Measurements from ENCODE around the gene BMP2K.
A peak's percentile ranks its signal among the peaks of the same experiment; 100 is the strongest.

Gene BMP2K

DNA sequence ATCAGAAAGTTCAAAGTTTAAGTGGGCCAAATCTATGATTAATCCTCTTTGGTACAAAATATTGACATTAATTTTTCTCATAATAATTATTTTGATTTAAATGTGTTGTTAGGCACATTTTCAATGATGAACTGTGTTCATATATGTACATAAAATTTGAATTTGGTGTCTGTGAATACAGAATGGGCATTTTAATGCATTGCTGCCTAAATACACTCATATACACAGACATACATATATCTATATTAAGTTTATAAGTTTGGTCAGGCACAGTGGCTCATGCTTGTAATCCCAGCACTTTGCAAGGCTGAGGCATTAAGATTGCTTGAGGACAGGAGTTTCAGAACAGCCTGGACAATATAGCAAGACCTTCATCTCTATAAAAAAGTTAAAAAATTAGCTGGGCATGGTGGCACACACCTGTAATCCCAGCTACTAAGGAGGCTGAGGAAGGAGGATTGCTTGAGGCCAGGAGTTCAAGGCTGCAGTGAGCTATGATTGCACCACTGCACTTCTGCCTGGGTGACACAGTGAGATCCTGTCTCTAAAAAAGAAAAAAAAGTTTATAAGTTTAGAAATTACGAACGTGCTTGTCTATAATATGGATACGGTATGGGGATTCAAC is 12.3 kb upstream of the BMP2K start:
- no peak for DNase-seq (ENCODE audit: low read depth in 2 of 3, low spot score in 2 of 3)

DNA sequence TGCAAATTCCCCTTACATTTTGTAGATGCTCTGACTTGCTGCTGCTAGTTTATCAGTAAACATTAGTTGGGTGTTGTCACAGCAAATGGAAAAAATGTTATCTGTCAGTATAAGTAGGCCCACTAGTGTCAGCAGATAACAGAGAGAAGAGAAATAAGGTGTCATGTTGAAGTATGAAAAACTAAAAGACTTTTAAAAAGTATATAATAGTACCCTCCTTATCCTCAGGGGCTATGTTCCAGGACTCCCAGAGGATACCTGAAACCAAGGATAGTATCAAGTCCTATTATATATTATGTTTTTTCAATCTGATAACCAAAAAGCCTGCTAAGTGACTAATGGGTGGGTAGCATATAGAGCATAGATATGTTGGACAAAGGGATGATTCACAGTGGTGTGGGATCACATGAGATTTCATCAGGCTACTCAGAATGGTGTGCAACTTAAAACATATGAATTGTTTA is 11.6 kb upstream of the BMP2K start:
- DNase-seq (ENCODE audit: low read depth in 2 of 3, low spot score in 2 of 3), result no peak

DNA sequence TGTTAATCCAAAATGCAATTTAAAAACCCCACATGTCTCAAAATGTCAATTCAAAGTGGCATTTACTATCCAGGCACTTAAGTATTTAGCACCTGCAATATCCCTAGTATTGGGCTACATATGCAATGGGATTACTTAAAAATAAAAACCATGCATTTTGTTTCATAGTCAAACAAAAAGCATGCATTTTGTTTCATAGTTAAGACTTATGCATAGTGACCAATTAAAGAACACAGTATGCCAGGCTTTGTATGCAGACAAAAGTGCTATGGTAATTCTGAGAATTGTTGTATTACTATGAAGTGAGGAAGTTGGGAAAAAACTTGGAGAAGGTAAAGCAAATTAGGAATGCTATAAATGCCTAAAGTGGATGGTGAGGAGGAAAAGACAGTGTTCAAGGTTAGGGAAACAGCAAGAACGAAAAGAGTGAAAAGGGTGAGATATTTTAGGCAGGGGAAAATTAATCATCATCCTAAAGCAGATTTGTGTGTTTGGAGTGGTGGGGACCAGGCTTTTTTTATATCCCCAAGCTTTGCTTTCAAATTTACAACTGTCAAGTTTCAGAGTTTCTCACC is 10.6 kb upstream of the BMP2K start:
- DNase-seq (ENCODE audit: low read depth in 2 of 3, low spot score in 2 of 3), result no peak

DNA sequence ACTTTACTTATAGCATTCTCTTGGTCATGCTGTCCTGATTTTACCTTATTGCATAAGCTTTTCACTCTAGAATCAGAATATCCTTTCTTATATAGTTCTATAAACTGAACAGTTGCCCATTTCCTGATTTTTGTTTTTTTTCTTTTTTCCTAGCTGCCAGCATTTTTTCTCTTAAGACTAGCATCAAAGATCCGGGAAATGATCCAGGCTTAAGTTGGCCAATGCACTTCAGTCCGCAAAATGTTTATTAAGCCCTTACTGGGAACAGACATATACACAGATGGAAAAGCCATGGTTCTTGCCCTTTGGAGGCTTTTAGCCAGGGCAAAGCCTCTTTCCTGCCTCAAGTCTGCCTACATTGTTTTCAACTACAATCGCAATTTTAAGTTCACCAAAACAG is 10.1 kb upstream of the BMP2K start:
- DNase-seq (ENCODE audit: low read depth in 2 of 3, low spot score in 2 of 3), result no peak

DNA sequence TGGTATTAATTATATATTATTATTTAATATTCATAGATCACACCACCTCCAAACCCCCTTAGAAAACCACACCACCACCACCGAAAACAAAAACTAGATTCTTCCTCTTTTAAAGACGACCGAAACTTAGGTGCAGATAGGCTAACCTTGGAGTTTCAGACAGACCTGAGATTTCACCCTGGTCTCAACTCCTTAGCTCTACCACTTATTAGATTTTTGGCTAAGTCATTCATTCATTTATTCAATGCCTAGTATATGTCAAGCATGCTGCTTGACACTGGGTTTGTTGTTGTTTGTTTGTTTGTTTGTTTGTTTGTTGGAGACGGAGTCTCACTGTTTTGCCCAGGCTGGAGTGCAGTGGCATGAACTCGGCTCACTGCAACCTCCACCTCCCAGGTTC is 9.5 kb upstream of the BMP2K start:
- DNase-seq (ENCODE audit: low read depth in 2 of 3, low spot score in 2 of 3), result no peak

DNA sequence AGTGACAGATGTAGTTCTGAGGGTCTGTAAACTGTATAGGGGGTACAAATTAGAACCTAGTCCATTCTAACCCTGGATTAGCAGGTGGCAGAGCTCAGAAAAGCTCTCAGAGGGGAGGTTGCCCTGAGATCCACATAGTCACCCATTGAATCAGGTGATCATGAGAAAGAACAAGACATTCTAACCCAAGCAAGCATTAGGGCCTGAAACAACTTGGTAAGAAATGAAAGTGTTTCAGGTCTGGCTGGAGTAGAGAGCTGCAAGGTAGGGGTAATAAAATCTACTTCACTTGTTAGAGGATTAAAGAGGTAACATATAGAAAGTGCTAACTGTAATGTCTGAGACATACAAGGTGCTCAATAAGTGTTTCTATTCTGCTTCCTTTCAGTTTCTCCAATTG is 8.8 kb upstream of the BMP2K start:
- DNase-seq (ENCODE audit: low read depth in 2 of 3, low spot score in 2 of 3), result no peak

DNA sequence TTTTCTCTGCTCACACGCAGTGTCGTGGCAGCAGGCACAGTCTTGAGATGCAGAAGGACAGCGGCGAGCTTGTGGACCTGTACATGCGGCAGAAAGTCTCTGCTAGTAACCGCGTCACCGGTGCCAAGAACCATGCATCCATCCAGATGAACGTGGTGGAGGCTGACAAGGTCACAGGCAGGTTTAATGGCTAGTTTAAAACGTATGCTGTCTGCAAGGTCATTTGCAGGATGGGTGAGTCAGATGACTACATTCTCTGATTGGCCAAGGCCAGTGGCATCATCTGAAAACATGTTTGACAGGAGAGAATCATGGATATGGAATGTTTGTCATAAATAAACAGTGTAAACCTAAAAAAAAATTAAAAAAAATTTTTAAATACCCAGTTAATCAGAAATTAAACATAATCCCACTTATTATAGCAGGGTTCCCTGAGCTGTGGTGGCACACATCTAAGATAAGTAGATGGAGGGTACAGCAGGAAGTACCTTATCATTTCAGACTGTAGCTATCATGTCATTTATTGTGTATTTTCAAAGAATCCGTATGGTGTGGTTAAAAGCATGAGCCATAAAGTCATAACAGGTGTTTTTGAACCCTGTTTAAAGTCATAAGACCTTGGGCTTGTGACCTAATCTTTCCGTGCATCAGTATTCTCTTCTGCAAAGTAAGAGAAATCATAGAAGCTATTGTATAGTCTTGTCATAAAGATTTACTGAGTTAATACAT is 7.5 kb upstream of the BMP2K start:
- no peak for DNase-seq (ENCODE audit: low read depth in 2 of 3, low spot score in 2 of 3)

DNA sequence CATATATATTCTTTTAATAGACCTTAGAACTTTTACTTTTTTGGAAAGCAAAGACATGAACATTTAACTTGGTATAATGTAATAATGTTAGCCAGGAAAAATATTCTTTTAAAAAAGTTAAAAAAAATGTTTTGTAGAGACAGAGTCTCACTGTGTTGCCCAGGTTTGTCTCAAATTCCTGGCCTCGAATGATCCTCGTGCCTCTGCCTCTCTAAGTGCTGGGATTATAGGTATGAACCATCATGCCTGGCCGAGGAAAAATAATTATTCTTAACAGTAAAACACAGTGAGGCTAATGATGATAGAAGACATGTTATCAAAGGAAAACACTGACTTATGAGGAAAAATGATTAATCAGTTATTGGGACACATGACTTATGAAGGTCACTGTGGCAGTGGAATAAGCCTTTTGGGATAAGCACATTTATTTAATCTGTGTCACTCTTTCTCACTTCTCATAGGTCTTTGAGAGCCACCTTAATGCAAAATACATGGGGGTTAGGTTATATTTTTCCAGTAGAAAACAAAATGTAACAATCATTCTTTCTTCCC is 6.0 kb upstream of the BMP2K start:
- no peak for DNase-seq (ENCODE audit: low read depth in 2 of 3, low spot score in 2 of 3)

DNA sequence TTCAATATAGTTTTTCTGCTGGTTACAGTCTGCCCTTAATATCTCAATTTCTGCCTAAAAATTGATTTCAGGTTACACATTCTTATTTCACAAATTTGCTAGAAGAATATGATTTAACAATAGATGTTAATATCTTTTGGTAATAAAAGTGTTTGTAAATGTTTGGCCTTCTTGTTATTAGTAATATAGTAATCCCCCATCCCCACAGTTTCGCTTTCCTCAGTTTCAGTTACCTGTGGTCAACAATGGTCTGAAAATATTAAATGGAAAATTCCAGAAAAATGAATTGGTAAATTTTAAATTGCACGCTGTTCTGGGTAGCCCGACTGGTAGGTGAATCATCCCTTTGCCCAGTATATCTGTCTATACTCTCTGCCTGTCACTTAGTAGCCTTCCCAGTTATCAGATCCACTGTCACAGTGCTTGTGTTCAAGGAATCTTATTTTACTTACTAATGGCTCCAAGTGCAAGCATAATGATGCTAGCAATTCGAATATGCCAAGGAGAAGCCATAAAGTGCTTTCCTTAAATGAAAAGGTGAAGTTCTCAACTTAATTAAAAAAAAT is 3.5 kb upstream of the BMP2K start:
- no peak for DNase-seq (ENCODE audit: low read depth in 2 of 3, low spot score in 2 of 3)

DNA sequence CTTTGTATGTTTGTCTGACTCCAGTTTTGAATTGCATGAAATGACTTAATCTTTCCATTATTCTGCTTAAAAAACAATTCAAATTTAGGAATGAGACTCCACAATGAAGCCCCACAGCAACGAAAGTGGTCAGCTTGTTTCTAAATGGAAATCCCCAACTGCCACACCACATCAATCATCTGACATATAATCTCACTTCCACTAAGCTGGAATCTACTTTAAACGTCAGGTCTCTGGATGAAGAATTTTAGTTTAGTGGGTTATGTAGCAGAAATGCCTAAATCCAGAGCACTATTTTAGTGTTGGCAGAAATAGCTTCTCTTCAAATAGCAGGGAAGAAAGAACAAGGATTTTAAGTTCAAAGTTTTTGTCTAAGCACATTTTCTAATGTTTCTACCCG is 1.7 kb upstream of the BMP2K start:
- no peak for DNase-seq (ENCODE audit: low read depth in 2 of 3, low spot score in 2 of 3)

DNA sequence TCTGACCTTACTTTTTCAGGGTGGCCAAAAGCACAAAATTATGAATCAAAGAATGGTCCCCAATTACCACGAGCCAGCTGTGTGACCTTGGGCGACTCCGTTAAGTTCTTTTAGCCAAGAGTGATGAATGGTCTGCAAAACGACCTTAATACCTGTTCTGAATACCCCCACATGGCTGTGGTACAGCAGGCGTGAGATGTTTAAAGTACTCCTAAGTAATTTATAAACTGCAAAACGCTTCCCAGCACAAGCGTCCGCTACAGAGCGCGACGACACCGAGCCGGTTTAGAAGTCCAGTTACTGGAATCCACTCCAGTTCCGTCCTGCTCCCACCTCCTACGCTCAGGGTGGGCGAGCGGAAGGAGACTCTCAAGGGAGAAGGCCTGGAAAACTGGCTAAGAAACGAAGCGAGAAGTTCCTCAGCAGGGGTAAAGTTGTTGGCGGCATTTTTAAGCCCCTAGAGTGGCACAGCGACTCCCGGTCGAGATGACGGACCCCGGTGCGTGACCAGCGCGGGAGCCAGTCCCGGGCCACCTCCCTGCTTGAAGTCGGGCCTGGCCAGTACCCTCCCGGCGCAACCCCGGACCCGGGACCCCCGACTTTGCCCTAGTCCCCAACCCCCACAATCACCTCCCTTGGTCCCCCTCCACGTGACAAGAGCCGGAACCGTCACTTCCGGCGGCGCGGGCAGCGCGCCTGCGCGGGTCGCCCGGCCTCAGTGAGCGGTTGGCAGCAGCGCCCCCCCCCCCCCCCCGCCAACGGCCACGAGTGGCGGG is 659 bp upstream of the BMP2K start:
- DNase-seq (ENCODE audit: low read depth in 2 of 3, low spot score in 2 of 3), result peak; percentile 64 to 80 (median 66)

DNA sequence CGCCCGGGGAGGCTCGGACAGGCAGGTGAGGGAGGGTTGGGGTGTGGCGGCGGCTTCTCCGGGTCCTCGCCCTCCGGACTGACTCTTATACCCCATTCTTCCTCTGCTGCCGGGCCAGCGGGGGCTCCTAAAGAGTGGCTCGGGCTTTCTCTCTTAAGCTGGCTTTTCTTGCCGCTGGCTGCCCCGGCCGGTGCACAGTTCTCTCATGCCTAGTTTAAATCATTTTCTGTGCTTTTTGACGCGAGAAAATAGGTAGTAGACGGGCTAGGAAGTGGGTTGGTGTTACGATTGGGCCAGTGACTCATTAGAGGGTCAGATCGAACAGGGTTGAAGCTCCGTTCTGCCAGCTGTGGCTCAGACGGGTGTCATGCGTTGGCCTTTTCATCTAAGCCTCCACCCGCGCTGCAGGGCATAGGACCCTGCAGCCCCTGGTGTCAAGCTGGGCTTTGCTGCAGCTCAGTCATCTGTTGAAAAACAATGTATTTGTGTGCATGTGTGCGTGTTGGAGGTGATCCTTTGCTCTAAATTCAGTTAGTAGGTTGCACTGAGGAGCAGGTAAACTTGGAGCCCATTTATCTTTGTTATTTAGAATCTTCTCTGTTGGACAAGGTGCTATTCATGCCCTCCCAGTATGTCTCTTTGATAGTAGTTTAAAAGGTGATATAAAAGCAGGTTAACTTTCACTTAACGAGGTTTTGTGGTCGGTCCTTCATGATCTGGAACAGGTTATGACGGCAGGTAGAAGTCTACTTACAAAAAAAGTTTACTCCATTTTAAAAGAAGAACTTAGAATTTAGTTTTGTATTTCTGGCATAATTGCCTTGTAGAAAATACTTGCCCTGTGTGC is 802 bp downstream of the BMP2K start:
- DNase-seq (ENCODE audit: low read depth in 2 of 3, low spot score in 2 of 3), result peak; percentile 18 to 28 (median 18)

DNA sequence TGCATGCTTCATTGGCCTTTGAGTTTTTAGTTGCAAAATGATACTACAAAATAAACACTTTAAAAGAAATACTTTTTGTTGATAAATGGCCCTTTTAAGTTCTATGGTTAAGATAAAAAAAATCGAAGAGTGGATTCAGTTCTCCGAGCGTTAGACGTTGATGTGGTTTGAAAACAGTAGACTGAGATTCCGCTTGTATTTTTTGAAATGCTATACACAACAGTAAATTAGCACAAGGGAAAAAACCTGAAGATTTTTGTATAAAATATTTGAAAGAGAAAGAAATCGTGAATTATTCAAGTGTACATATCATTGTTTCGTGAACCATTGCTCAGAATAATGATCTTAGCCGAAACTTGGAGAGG is 1.4 kb downstream of the BMP2K start:
- no peak for DNase-seq (ENCODE audit: low read depth in 2 of 3, low spot score in 2 of 3)

DNA sequence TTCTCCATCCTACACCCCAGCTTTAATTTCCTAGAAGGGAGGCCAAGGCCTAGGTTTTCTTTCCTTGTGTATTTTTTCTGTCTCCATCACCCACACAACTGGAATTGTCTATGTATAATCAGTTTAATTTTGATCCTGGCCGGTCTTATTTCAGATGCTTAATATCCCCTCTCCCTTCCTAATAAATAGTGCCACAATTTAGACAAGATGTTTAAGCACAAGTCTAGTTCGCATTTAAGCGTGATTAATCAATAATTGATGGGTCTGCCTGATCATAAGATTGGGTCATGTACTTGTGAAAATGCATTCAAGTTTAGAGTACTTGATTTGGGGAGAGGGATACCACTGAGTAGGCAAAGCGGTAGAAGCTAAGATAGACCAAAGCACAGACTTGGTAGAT is 2.4 kb downstream of the BMP2K start:
- no peak for DNase-seq (ENCODE audit: low read depth in 2 of 3, low spot score in 2 of 3)

DNA sequence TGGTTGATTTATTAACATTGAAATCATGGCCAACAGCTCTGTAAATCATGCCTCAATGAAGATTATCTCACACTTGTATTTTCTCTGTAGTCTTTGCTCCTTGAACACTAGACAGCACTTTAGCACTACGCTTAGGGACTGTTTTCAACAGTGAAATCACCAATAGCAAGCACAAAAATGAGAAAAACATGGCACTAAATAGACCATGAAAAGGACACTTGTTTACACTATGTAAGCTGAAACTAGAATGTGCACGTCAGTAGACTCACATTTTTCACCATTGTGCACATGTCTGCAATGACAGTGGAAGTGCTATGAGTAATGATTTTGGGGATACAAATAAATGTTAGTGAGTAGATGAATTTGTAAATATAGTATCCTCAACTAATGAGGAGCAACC is 3.1 kb downstream of the BMP2K start:
- DNase-seq (ENCODE audit: low read depth in 2 of 3, low spot score in 2 of 3), result no peak

DNA sequence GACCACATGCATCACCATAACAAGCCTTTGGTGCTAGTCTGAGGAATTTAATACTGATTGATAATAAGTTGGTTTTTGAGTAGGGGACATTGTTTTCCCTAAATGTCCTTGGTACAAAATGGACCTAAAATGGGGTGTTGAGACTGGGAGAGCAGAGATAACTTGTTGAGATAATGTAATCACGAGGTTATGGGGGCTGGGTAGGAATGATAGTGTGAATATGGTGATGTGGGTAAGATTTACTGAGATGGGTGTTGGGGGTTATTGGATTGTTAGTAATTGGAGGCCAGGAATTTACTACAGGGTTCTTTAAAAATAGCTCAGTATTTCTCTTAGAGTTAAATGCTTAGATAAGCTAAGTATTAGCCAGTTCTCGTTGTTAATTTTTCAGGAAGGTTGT is 3.9 kb downstream of the BMP2K start:
- DNase-seq (ENCODE audit: low read depth in 2 of 3, low spot score in 2 of 3), result no peak

DNA sequence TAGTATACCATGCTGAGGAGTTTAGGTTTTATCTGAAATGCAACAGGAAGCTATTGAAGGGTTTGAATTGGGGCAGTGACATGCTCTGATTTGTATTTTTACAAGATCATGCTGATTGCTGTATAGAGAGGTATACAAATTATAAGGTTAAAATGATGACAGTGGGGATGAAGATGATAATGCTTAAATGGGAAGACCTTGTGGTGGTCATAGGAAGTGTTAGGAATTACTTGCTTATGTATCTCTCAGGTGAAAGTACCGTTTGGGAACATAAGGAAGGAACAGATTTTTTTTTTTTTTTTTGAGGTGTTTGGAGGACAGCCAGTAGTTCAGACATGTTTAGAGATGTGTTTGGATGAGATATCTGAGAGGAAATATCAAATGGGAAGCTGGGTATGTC is 5.0 kb downstream of the BMP2K start:
- no peak for DNase-seq (ENCODE audit: low read depth in 2 of 3, low spot score in 2 of 3)

DNA sequence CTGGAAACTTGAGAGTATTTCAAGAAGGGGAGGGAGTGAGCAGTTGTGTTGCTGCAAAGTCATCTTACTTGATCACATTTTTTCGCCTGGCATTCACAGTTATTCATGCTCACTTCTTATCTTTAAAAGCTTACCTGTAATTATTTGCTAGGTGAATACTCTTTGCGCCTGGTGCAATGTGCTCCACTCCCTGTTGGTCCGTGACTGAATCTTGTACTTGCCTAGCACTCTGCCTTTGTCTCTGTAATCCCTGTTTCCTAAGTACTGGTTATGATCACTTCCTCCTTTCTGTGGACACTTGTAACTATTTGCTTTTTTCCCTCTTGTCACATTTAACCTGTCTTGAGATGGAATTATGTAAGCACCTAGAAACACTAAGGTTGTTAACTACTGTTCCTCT is 5.8 kb downstream of the BMP2K start:
- no peak for DNase-seq (ENCODE audit: low read depth in 2 of 3, low spot score in 2 of 3)

DNA sequence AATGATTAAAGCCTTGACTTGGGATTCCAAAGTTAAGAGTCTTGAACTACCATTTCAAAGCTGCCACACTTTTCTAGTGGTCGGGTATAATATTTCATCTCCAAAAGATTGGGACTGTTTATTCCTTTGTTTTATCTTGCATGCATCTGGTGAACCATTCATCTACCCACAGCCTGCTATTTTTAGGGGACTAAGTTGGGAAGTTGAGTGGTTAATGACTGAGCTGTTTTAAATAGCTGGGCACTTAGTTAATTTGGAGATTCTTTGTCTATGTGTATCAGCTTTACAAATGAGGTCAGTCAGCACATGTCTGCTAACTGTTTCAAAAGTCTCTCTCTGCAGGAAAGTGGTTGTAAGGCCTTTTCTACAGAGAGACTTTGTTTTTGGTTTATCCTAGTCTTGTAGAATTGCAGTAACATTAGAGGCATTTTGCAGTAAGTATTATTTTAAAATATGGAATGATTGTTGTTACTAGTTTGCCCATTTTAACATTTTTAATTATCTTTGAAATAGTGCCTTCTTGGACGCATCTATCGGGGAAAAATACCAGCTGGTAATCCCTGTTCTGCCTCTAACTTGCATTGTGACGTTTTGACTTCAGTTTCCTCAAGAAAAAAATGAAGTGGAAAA is 8.2 kb downstream of the BMP2K start:
- no peak for DNase-seq (ENCODE audit: low read depth in 2 of 3, low spot score in 2 of 3)

DNA sequence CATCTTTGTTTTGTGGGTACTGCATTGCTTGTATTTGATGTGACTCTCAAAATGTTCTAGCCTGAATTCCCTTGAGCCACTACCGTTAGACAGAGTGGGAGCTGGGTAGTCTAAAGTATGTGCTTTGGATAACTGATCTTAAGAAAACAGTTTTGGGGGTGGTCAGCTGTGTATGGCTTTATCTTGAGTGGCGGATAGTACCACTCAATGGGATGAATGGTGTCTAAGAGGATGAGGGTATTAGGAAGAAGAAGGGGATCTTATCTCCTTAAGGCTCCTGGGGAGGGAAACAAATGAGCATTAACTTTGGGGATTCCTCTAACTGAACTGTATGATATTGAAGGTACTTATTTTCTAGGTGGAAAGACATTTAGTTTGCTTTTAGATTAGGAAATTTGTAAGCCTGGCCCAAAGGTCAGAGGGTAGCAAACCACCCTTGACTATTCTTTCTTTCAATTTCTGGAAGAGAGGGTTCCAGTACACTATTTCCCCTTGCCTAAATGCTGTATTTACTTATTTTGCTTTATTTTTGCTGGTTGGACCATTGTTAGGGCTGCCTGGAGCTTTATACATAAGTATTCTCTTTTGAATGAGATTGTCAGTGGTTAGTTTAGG is 11.3 kb downstream of the BMP2K start:
- DNase-seq (ENCODE audit: low read depth in 2 of 3, low spot score in 2 of 3), result no peak

Data from activated CD8-positive, alpha-beta memory T cell treated with anti-CD3 and anti-CD28 coated beads for 48 hours (primary cell).